Skeletal muscle cell (primary cell): ENCODE results near the gene LRRC45.

Experiments used
- DNase-seq: peaks from one replicate; pipeline ENCODE4 v3.0.0-alpha.2; 2010; ENCODE audit warnings: low read depth
- H3K4me3 ChIP-seq: 2 replicates; pipeline ENCODE4 v1.5.1; 2011; ENCODE audit warnings: low read depth, mild to moderate bottlenecking, control low read depth, low read length, moderate library complexity

The LRRC45 gene

GRCh38 chr17:81992306-81993102, 30.6 kb upstream of the LRRC45 start:
- no peak for DNase-seq
- H3K4me3 ChIP-seq = no peak overlapping the region

DNA sequence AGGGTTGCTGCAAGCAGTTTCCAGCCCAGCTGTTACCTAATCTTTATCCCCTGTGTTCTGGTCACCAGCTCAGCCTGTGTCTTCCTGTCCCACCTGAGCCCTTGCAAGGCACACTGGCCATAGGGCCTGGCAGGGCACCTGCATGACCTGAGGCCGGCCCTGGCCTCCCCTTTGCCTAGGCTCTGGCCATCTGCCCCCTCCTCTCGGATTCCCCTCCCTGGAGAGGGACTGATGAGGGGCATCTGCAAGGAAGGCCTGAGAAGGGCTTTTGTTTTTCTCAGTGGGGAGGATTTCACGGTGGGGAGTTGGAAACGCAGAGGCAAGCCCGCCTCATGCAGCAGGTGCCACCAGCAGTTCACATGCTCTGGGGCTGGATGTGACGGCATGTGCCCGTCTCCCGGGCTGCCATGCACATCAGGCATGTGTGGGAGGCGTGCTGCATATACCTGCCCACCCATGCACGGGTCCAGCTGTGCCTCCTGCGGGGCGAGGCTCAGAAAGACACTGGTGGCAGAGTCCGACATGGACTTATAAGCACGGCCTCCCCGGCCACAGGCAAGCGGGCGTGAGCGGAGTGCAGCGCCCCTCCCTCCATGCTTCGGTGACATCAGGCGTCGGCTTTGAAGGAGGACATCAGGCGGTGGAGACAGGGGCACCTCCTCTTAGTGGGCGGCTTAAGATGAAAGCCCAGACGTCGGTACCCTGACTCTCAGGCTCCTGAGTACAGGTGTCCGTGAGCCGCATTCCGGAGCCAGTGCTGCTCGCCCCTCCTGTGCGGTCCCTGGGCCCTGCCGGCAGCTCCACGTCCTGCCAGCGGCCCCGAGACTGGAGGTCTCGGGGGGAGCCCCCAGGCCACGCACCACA, 29.1 kb upstream of the LRRC45 start:
- no peak overlapping the region for H3K4me3 ChIP-seq
- no peak for DNase-seq

DNA sequence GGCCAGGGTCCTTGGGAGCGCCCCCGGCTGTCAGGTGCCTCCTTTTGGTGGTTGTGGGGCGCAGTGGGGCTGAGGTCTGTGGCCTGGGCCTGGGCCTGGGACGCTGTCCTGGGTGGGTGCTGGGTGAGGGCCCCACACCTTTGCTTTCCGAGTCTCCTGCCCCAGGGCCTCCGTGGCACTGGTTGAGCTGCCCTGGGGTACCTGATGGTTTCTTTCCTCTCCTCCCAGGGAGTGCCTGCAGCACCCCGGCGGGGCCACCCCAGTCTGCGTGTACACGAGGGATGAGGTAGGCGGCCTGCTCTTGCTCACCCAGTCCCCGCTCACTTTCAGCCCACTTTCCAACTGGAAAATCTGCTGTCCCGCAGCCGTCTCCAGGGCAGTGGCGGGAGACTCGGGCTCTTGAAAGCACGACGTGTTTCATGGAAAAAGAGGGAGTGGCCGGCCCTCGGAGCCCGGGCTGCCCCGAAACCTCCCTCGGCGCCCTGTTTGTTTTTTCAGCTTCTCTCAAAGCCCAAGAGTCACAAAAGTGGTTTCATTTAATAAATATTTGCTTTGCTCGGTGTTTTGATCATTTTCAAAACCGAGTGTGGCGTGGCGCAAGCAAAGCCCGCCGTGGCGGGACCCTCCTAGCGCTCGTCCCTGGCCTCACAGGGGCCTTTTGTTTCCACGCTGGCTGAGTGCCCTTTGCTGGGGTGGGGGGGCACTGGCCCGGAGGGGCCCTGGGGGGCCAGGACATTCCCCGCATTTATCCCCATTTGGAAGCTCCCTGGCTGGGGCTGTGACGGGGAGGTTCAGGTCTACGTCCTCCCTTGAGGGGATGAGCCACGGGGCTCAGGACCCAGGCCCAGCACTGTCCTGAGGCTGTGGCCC, 28.3 kb upstream of the LRRC45 start:
- no peak for DNase-seq
- no peak overlapping the region for H3K4me3 ChIP-seq

DNA sequence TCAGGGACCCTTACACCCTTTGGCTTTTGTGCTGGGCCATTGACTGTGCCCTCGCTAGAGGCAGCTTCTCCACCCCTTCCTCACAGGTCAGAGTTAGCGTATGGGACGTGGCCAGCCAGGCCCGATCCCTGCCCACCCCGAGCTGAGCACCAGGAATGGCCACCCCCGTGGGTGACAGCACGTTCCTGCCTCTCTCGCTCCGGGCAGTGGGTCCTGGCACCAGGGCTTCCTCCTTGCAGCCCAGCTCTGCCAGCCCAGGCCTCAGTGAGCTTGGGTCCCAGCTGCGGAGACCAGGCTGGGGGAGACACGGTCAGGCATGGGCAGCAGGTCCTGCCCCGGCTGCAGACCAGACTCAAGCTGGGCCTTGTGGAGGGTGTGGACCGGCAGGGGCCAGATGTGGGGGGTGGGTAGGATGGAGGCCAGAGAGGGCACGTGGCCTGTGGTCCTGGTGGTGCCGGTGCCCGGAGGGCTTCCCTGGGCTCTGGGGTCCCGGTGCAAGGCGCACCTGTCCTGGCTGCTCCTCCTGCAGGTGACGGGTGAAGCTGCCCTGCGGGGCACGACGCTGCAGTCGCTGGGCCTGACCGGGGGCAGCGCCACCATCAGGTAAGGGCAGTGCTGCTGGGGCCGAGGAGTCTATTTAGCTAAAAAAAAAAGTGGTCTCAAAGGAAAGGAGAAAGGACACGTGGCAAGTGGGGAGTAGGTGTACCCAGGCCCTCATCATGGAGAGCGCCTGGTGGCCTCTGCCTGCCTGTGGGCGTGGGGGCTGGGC, 27.5 kb upstream of the LRRC45 start:
- no peak for DNase-seq
- no peak overlapping the region for H3K4me3 ChIP-seq

GRCh38 chr17:81996232-81996756, 26.8 kb upstream of the LRRC45 start:
- H3K4me3 ChIP-seq = no peak overlapping the region
- no peak for DNase-seq

DNA sequence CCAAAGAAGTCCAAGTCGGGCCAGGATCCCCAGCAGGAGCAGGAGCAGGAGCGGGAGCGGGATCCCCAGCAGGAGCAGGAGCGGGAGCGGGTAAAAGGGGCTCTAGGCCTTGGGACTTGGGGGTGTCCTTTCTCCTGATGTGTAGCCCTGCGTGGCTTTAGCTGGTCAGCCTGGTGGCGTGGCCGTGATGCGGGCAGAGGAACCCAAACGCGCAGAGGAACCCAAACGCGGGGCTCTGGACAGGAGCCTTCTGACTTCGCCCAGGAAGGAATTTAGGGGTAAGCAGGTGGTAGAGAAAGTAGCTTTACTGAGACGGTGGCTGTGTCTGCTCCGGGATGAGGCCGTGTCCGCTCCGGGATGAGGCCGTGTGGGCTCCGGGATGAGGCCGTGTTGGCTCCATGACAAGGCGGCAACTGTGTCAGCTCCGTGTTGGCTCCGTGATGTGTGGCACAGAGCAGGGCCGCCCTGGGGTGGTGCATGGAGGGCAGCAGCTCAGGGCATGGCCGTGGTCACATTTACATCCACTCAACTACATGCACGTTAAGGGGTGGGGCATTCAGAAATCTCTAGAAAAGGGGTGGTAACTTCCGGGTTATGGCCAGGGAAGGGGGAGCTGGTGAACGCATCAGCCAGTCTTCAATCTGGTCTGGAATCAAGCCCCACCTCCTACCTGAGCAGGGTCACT, 26.2 kb upstream of the LRRC45 start:
- no peak for DNase-seq
- H3K4me3 ChIP-seq = no peak overlapping the region

GRCh38 chr17:81998212-81998611, 24.9 kb upstream of the LRRC45 start:
- H3K4me3 ChIP-seq = no peak overlapping the region
- DNase-seq = no peak

DNA sequence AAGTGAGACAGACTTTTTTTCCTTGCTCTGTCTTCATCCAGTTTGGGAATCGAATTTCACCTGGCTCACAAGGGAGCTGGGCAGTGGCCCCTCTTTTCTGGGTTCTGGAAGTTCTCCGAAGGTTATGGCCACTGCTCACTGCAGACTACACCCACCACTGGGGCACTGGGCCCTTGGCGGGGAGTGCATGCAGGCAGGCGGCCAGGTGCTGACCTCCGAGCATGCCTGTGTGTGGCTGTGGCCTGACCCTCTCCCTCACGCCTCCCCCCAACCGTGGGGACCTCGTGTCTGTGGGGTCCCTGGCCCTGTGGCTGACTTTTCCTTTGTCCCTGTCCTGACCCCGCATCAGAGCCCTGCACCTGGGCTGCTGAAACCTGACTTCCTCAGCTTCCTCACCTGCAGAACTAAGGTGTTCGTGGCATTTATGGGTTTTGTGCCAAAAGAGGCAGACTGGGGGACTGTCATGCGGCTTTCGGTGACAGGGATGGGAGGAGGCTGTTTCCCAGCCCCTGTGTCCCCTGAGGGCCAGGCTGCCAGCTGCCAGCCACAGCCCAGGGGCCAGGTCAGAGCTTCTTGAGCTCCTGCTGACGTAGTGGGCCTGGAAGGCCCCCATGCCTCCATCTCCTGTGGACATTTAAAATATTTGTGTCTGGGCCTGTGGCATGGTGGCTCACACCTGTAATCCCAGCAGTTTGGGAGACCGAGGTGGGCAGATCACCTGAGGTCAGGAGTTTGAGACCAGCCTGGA, 24.2 kb upstream of the LRRC45 start:
- no peak overlapping the region for H3K4me3 ChIP-seq
- DNase-seq = no peak

GRCh38 chr17:81999587-81999975, 23.5 kb upstream of the LRRC45 start:
- DNase-seq = no peak
- H3K4me3 ChIP-seq = no peak overlapping the region

DNA sequence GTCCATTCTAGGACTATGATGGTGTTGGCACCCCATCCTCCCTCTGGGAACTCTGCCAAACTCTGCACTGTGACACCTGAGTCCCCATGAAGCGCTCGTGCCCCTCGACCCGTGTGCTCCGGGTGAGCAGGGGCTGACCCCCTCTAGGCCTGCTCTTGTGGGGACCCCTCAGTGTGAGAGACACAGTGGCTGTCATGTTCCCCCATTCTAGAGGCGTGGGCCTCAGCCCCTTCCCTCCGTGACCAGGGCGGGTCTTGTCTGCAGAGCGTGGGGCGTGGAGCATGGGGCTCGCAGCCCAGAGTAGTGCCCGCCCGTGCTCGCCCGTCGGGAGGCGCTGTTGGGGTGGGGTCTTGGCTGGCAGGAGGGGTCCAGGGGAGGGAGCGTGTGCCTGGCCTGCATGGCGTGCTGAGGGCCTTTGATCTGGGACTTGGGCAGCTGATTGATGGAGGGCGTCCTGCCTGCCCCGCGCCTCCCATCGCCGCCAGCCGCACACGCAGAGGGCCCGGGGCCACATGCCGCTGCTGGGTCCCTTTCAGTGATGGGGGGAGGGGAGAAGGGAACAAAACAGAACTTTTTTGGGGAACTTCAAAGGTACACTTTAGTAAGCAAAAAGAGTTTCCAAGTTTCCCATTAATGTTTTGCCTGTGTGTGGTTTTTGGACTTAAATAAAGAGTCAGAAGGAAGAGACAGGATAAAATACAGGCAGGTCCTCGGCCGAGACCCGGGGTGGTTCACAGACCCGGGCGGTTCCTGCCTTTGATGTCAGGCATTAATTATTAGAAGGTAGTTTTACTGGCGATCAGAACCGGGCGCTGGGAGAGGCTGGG, 22.9 kb upstream of the LRRC45 start:
- H3K4me3 ChIP-seq = no peak overlapping the region
- no peak for DNase-seq

DNA sequence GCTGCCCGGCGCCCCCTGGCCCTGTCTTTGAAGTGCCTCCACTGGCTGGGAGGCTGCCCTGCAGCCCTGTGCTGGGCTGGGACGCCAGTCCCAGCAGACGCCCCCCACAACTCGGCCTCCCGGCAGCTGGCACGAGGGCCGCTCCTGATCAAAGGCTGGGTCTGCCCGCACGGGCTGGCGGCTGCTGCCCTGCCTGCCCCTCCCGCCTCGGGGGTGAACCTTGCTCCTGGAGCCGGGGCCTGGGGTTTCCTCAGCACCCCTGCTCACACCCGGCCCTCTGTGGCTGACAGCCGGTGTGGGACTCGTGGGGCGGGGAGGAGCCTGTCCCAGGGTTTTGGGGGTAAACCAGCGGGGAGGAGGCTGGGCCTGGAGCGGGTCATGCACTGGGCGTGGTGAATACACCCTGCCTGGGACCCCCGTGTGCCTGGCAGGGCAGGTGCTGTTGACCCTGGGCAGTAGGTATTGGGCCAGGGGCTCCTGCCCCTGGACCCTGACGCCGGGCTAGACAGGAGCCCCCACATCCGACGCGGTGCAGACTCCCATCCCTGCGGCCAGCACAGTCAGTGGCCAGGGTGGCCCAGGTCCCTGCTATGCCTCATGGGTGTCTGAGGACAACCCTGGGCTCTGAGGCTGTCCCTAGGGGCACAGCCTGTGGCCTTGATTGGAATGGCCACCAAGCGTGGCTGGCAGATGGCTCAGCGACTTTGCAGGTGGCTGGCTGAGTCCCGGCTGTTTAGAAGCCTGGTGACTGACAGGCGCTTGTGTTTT, 22.1 kb upstream of the LRRC45 start:
- DNase-seq = no peak
- H3K4me3 ChIP-seq = no peak overlapping the region

DNA sequence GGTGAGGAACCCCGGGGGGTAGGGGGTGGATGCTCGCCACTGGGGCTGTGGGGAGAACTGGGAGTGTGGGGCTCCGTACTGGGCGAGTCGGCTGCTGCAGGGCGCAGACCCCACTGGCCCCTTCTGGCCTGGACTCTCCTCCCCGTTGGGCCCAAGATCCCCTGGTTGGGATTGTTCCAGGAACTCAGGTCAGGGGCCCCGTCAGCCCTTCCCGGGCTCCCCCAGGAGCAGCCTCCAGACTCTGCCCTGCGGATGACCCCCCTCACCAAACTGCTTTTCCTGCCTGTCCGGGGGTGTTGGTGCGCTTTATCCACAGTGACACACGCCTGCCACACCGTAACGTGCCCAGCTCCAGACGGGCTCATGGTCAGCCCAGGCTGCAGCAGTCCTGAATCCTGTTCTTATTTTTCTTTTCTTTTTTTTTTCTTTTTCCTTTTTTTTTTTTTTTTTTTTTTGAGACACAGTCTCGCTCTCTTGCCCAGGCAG, 21.5 kb upstream of the LRRC45 start:
- DNase-seq = no peak
- H3K4me3 ChIP-seq = no peak overlapping the region

DNA sequence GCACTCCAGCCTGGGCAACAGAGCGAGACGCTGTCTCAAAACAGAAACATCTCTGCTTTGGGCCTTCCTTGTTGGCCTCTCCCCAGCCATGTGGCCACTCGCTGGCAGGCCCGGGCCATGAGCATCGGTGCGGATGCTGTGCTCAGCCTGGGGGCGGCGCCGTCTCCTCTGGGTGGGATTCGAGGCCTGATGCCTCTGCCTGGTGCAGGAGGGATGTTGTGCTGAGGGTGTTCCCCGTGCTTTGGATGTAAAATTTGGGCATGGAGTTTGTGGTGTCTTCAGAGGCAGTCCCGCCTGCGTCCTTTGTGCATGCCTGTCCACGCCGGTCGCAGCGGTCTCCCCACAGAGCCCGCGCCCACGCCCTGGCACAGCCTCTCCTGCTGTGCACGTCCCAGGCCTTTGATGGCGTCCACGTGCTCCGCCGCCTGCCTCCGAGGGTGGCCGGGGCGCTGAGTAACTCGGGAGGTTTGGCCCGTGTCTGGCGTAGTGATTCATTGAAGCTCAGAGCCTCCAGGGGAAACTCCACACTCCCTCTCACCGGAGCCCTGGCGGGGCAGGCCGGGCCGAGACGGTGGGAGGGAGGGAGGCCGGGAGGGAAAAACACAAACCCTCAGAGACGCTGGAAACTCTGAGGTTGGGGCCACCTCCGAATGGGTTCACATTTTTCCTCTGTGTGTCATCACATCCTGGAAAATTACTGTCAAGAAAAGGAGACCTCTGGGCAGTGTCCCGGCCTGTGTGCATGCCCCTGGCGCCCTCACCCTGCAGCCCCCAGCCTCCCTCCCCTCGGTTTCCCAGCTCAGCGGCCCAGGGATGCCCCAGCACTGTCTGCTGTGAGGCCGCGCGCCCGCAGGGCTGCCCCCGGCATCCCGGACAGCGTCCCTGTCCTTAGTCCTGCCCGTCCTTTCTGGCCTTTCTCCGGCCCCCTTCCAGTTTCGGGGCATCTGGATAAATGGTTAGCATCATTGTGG, 19.4 kb upstream of the LRRC45 start:
- no peak overlapping the region for H3K4me3 ChIP-seq
- DNase-seq = peak; percentile 83

DNA sequence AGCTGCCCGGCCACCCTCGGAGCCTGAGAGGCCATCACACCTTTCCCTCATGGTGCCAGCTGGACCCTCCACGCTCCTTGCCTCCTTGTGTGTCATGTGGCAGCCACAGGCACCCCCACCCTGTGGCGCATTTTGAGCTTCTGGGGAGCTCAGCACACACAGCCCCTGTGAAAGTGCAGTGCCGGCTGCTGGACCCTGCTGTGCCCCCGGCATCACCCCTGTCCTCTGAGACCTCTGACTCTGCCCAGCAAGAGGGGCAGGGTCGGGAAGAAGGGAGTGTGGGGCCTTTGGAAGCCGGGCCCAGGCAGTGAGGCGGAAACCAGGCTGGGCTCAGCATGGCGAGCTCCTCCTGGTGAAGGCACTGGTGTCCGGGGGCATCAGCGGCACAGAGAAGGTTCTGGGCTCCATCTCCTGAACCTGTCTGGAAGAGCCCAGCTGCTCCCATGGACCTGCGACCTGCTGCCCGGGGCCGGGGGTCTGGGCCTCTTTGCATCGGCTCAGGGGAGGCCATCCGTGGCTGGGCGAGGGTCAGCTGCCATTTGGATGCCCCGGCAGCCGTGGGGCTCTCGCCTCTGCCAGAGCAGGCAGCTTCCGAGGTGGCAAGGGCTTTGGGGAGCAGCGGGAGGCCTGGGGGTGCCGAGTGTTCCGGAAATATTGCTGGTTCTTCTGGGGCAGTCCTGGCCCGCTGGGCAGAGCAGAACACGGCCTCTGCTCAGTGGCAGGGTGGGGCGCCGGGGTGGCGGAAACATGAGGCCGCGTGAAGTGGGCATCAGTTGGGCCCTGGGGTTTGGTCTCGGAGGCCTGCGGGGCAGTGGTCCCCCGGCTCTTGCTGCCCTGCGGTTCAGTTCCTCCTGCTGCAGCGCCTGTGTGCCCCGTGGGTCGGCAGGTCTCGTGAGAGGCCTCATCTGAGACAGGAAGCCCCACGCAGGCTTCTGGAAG, 18.3 kb upstream of the LRRC45 start:
- no peak overlapping the region for H3K4me3 ChIP-seq
- DNase-seq = no peak
